GM19238 (cell line): ENCODE data around the gene TCEANC2.
"Not testable (repeated sequence)": the region's sequence is repeated elsewhere in the genome, so short reads cannot be mapped to it uniquely, and the experiment has no call there.

Source experiments
- DNase-seq: peaks from one replicate; pipeline ENCODE4 v3.0.0; 2011; ENCODE audit warnings: low spot score; ENCODE audit not compliant: insufficient read length

TCEANC2 gene

GRCh38 chr1:54052934-54053744 lies at the start of gene TCEANC2, which contains the start of gene TMEM59:
Gene TCEANC2 (plus strand): TSS chr1:54053608. CDS start chr1:54054423, 815 bp downstream.
Gene TMEM59 (minus strand): TSS chr1:54053204. CDS start chr1:54053188, 16 bp downstream.
- DNase-seq: peak; percentile 87

- DNase-seq: not testable (repeated sequence)
Observed at GRCh38 chr1:54003750-54004480, 49.5 kb upstream of the TCEANC2 start.

- DNase-seq: no peak
Observed at GRCh38 chr1:54004481-54005049, 48.8 kb upstream of the TCEANC2 start.

GRCh38 chr1:54006508-54006907 lies 46.9 kb upstream of the TCEANC2 start:
- DNase-seq: no peak

- no peak for DNase-seq
Observed at GRCh38 chr1:54007613-54008012, 45.8 kb upstream of the TCEANC2 start.

- no peak for DNase-seq
Observed at GRCh38 chr1:54008876-54009275, 44.5 kb upstream of the TCEANC2 start.

- DNase-seq: no peak
Observed at GRCh38 chr1:54009406-54009805, 44.0 kb upstream of the TCEANC2 start.

GRCh38 chr1:54010415-54011117 lies 42.8 kb upstream of the TCEANC2 start:
- no peak for DNase-seq

GRCh38 chr1:54011316-54012007 lies 41.9 kb upstream of the TCEANC2 start:
- no peak for DNase-seq

- DNase-seq: no peak
Observed at GRCh38 chr1:54012008-54012325, 41.4 kb upstream of the TCEANC2 start.

- DNase-seq: no peak
Observed at GRCh38 chr1:54012863-54013262, 40.5 kb upstream of the TCEANC2 start.

- no peak for DNase-seq
Observed at GRCh38 chr1:54013393-54014008, 39.9 kb upstream of the TCEANC2 start.

GRCh38 chr1:54014009-54014629 lies 39.3 kb upstream of the TCEANC2 start:
- no peak for DNase-seq

- no peak for DNase-seq
Observed at GRCh38 chr1:54016343-54017282, 36.8 kb upstream of the TCEANC2 start.

GRCh38 chr1:54017979-54018378 lies 35.4 kb upstream of the TCEANC2 start, which contains the start of gene LDLRAD1:
Gene LDLRAD1 (minus strand): TSS chr1:54018186. CDS start chr1:54018112, 74 bp downstream.
- DNase-seq: no peak

- no peak for DNase-seq
Observed at GRCh38 chr1:54018635-54019034, 34.8 kb upstream of the TCEANC2 start.

GRCh38 chr1:54019562-54020176 lies 33.7 kb upstream of the TCEANC2 start:
- not testable (repeated sequence) for DNase-seq

GRCh38 chr1:54024358-54024757 lies 29.1 kb upstream of the TCEANC2 start:
- no peak for DNase-seq
